HCT116 (cell line): ENCODE results near the gene PRKN. TPM values are rescaled to one million over a fixed set of nuclear protein-coding genes. Genes with fewer than 3 reads are reported as not detected.

ENCODE experiments used
- ATAC-seq: fragments of 200-7000 bp; cut with Tn5 transposase; 2 replicates; pipeline ENCODE4 v1.9.1; 2020; ENCODE audit warnings: mild to moderate bottlenecking, moderate library complexity
- BruUV-seq: library from RNA; stranded (reverse); fragments of 400-500 nt; replicated peaks from 2 replicates; lab custom pipeline; 2021; lab: Mats Ljungman, UMichigan
- CTCF ChIA-PET: fragments of 300-600 bp; sonication (Branson Sonifier 250); formaldehyde crosslinking; loops from one replicate; lab custom pipeline; 2021; ENCODE audit warnings: antibody characterized with exemption; lab: Charles Lee
- POLR2A ChIA-PET: fragments of 300-600, 350-600 bp; sonication (Branson Sonifier 250); formaldehyde crosslinking; loops from one replicate; lab custom pipeline; 2021; ENCODE audit warnings: antibody characterized with exemption; lab: Charles Lee
- RAD21 ChIA-PET, 2 experiments: fragments of 300-600 bp; sonication (Branson Sonifier 250); formaldehyde crosslinking; loops; one replicate each; lab custom pipeline; 2023; ENCODE audit warnings: low total read pairs in 2 of 2; ENCODE audit not compliant: uncharacterized antibody in 2 of 2, unreplicated experiment in 2 of 2, low non-redundant PET in 1 of 2; lab: Charles Lee
- DNase-seq: peaks from one replicate; pipeline ENCODE4 v3.0.0-alpha.2; 2010; ENCODE audit warnings: low read depth, low spot score
- H2AFZ ChIP-seq: fragments of 200-600 bp; shearing (Covaris generic), sonication (generic); 2 replicates; pipeline ENCODE4 v1.6.1; 2017; ENCODE audit warnings: low read depth, mixed run types, mixed read lengths, antibody characterized with exemption, low read length; ENCODE audit not compliant: poor library complexity, severe bottlenecking
- H3K27ac ChIP-seq: 2 replicates; pipeline ENCODE4 v1.5.1; 2012; ENCODE audit warnings: low read depth, low read length
- H3K27me3 ChIP-seq: fragments of 200-600 bp; sonication (generic); 2 replicates; pipeline ENCODE4 v1.6.1; 2016; ENCODE audit warnings: mixed run types, low read length, mixed read lengths; ENCODE audit not compliant: insufficient read depth
- H3K36me3 ChIP-seq, 2 experiments: fragments of 200-500 bp in 1 of 2; fragments of 200-600 bp in 1 of 2; sonication (Bioruptor generic) in 1 of 2; sonication (generic) in 1 of 2; 2 replicates each; pipeline versions ENCODE4 v1.5.1 to v1.6.1; 2014 to 2016; ENCODE audit warnings: low read length in 2 of 2, inconsistent platforms in 1 of 2, mixed read lengths in 1 of 2, mixed run types in 1 of 2; ENCODE audit not compliant: insufficient read depth in 2 of 2, control insufficient read depth in 1 of 2
- H3K4me1 ChIP-seq, 2 experiments: fragments of 200-600 bp in 1 of 2; sonication (generic) in 1 of 2; 2 replicates each; pipeline versions ENCODE4 v1.5.1 to v1.6.1; 2012 to 2017; ENCODE audit warnings: low read length in 2 of 2, inconsistent platforms in 1 of 2, mild to moderate bottlenecking in 1 of 2, mixed read lengths in 1 of 2, mixed run types in 1 of 2, moderate library complexity in 1 of 2; ENCODE audit not compliant: insufficient read depth in 2 of 2, control insufficient read depth in 1 of 2
- H3K4me2 ChIP-seq: fragments of 200-600 bp; sonication (generic); 2 replicates; pipeline ENCODE4 v1.6.1; 2017; ENCODE audit warnings: mixed run types, low read length, mixed read lengths
- H3K4me3 ChIP-seq, 2 experiments: fragments of 200-600 bp in 1 of 2; sonication (generic) in 1 of 2; replicated peaks in 1 of 2; 2 replicates each; pipeline ENCODE4 v1.5.1; 2011 to 2016; ENCODE audit warnings: low read length in 2 of 2, control low read depth in 1 of 2, low read depth in 1 of 2, mild to moderate bottlenecking in 1 of 2, mixed read lengths in 1 of 2, mixed run types in 1 of 2
- H3K79me2 ChIP-seq: fragments of 200-600 bp; sonication (generic); 2 replicates; pipeline ENCODE4 v1.6.1; 2017; ENCODE audit warnings: mild to moderate bottlenecking, mixed run types, low read length, moderate library complexity, mixed read lengths; ENCODE audit not compliant: insufficient read depth
- H3K9ac ChIP-seq: fragments of 200-600 bp; sonication (generic); 2 replicates; pipeline ENCODE4 v1.6.1; 2016; ENCODE audit warnings: low read length, mixed read lengths
- H3K9me2 ChIP-seq: fragments of 200-600 bp; sonication (generic), shearing (Covaris generic); 2 replicates; pipeline ENCODE4 v1.6.1; 2017; ENCODE audit warnings: mixed run types, mild to moderate bottlenecking, moderate library complexity; ENCODE audit not compliant: insufficient read depth
- H3K9me3 ChIP-seq, 2 experiments: fragments of 200-500 bp in 1 of 2; fragments of 200-600 bp in 1 of 2; sonication (Bioruptor generic) in 1 of 2; sonication (generic) in 1 of 2; 2 replicates each; pipeline ENCODE4 v1.6.1; 2014 to 2017; ENCODE audit warnings: low read length in 2 of 2, mixed read lengths in 2 of 2, inconsistent platforms in 1 of 2, low read depth in 1 of 2, mild to moderate bottlenecking in 1 of 2, mixed run types in 1 of 2, moderate library complexity in 1 of 2; ENCODE audit not compliant: control insufficient read depth in 1 of 2, insufficient read depth in 1 of 2
- H4K20me1 ChIP-seq: fragments of 200-600 bp; sonication (generic), shearing (Covaris generic); 2 replicates; pipeline ENCODE4 v1.6.1; 2017; ENCODE audit warnings: mixed run types, mild to moderate bottlenecking, moderate library complexity; ENCODE audit not compliant: insufficient read depth
- CTCF ChIP-seq, 3 experiments: fragments of 200-600 bp in 1 of 3; sonication (generic) in 1 of 3; IDR thresholded peaks in 2 of 3; conservative IDR thresholded peaks in 1 of 3; 2 replicates each; pipeline ENCODE4 v1.5.1; 2012 to 2017; ENCODE audit warnings: low read depth in 2 of 3, low read length in 2 of 3, antibody characterized with exemption in 1 of 3, borderline replicate concordance in 1 of 3, control low read depth in 1 of 3, mild to moderate bottlenecking in 1 of 3, mixed read lengths in 1 of 3, mixed run types in 1 of 3, moderate library complexity in 1 of 3; ENCODE audit not compliant: insufficient read depth in 1 of 3
- EZH2 ChIP-seq: fragments of 200-600 bp; sonication (generic); IDR thresholded peaks from 2 replicates; pipeline ENCODE4 v1.6.1; 2017; ENCODE audit warnings: antibody characterized with exemption, mixed run types
- EZH2phosphoT487 ChIP-seq: fragments of 200-600 bp; IDR thresholded peaks from 2 replicates; pipeline ENCODE4 v1.6.1; 2018; ENCODE audit warnings: antibody characterized with exemption, borderline replicate concordance
- POLR2A ChIP-seq: IDR thresholded peaks from 2 replicates; pipeline ENCODE4 v1.7.0; 2011; ENCODE audit warnings: borderline replicate concordance; ENCODE audit not compliant: insufficient read depth, insufficient read length; ENCODE audit errors: extremely low read depth
- RAD21 ChIP-seq: IDR thresholded peaks from 2 replicates; pipeline ENCODE4 v1.6.1; 2012; ENCODE audit warnings: low read depth, mild to moderate bottlenecking
- TCF7L2 ChIP-seq: IDR thresholded peaks from 2 replicates; pipeline ENCODE4 v1.7.0; 2011; ENCODE audit warnings: borderline replicate concordance, inconsistent platforms; ENCODE audit not compliant: insufficient read depth, insufficient read length; ENCODE audit errors: extremely low read depth
- ZBTB33 ChIP-seq: IDR thresholded peaks from 2 replicates; pipeline ENCODE4 v1.6.1; 2011; ENCODE audit warnings: mild to moderate bottlenecking, low read length, moderate library complexity; ENCODE audit not compliant: insufficient replicate concordance; ENCODE audit errors: extremely low read depth
- ZFX ChIP-seq: fragments of 450-650 bp; IDR thresholded peaks from 2 replicates; pipeline ENCODE4 v1.6.1; 2017
- ZNF274 ChIP-seq: fragments of 200-500 bp; sonication (Bioruptor generic); IDR thresholded peaks from 2 replicates; pipeline ENCODE4 v1.6.1; 2014; ENCODE audit warnings: mild to moderate bottlenecking, low read depth, low read length, inconsistent platforms
- intact Hi-C: fragments of 100-400 bp; cut with micrococcal nuclease; formaldehyde crosslinking; loops from 2 replicates; pipeline ENCODE4 v1.10.0; 2022
- total RNA-seq: library from RNA; stranded (reverse); gene quantifications from one replicate; pipeline ENCODE4 v1.2.1, GENCODE V29; 2021; ENCODE audit not compliant: unreplicated experiment

The PRKN gene
- total RNA-seq, 1 experiment from 2014 or later = 2.6 TPM

- H4K20me1 ChIP-seq = no peaks in the 10 kb centered on the region
- H3K36me3 ChIP-seq = no peaks in the 10 kb centered on the region
- intact Hi-C loops = no loop called here
- DNase-seq (no peak), ATAC-seq (no peak)
- H3K79me2 ChIP-seq = no peaks in the 10 kb centered on the region
- ChIA-PET POLR2A (no interaction called here), CTCF (no interaction called here), RAD21 (no interaction called here)
- no peaks in the 10 kb centered on the region for H3K9me3 ChIP-seq
- H3K4me3 ChIP-seq = no peak overlapping the region
- no peak overlapping the region for H2AFZ ChIP-seq
- H3K4me2 ChIP-seq = no peak overlapping the region
- H3K9me2 ChIP-seq = no peaks in the 10 kb centered on the region
- TF ChIP-seq CTCF (IDR thresholded peaks at IDR 0.05 in 2 of 3, conservative IDR thresholded peaks at IDR 0.05 in 1 of 3; ENCODE audit: borderline replicate concordance in 1 of 3, insufficient read depth in 1 of 3, low read depth in 2 of 3, low read length in 2 of 3) (no peak), EZH2 (no peak), ZBTB33 (no peak), ZNF274 (no peak), TCF7L2 (no peak), POLR2A (no peak), EZH2phosphoT487 (no peak), RAD21 (no peak), ZFX (no peak)
- H3K4me1 ChIP-seq = no peaks in the 10 kb centered on the region
- no peak overlapping the region for H3K9ac ChIP-seq
- BruUV-seq = no TSS peak
- H3K27ac ChIP-seq = no peak overlapping the region
- no peaks in the 10 kb centered on the region for H3K27me3 ChIP-seq
Measured at GRCh38 chr6:161809971-161810370, 917.6 kb downstream of the PRKN start.
